ENCODE results near the gene KCTD10. TPM values are rescaled to one million over a fixed set of nuclear protein-coding genes. Genes with fewer than 3 reads are reported as not detected.

Gene KCTD10
- 10 to 100 TPM; 58.6 to 77.7 (median 67.2) TPM for total RNA-seq

GRCh38 chr12:109477185-109477962, at the start of gene KCTD10, which contains the start of gene UBE3B:
Gene KCTD10, minus strand, starts transcription at chr12:109477300. Its CDS starts 38 bp downstream, at chr12:109477262.
Gene UBE3B, plus strand, starts transcription at chr12:109477634. Its CDS starts 5,918 bp downstream, at chr12:109483552.
- DNase-seq (ENCODE audit: low spot score in 2 of 2), result peak; percentile 70 to 80
- Histone ChIP-seq H3K27ac (peak within 1 kb of the TSS; percentile 91 to 98 (median 96)), H3K4me3 (peak within 1 kb of the TSS; percentile 68 to 95 (median 92)), H3K36me3 (peaks cover 0 to 3% (median 0%) of the 10 kb centered on the region in 3 donors), H3K4me1 (peaks cover 5 to 65% (median 29%) of the 10 kb centered on the region in 4 donors), H3K27me3 (no peaks in the 10 kb centered on the region), H3K9me3 (no peaks in the 10 kb centered on the region)
- WGBS, 2 donors, result 0 to 1% methylated on average over 43 to 48 of the region's 54 CpGs
- TF ChIP-seq EP300 (IDR thresholded peaks at IDR 0.05) (peak; percentile 72 to 93), CTCF (IDR thresholded peaks at IDR 0.05) (peak in 3 of 5 experiments; percentile 9 to 78 (median 65)), POLR2A (IDR thresholded peaks at IDR 0.05) (peak in 1 of 2 donors; percentile 59)

- H3K4me3 ChIP-seq, result no peak overlapping the region
- H3K9me3 ChIP-seq, result no peaks in the 10 kb centered on the region
- WGBS, 2 donors, result 67 to 80% methylated on average over 3 of the region's 3 CpGs
- no peak overlapping the region for H3K27ac ChIP-seq
- peaks cover 0 to 99% (median 38%) of the 10 kb centered on the region in 3 donors for H3K36me3 ChIP-seq
- TF ChIP-seq CTCF (IDR thresholded peaks at IDR 0.05) (no peak), POLR2A (IDR thresholded peaks at IDR 0.05) (no peak), EP300 (IDR thresholded peaks at IDR 0.05) (no peak)
- no peaks in the 10 kb centered on the region for H3K27me3 ChIP-seq
- no peaks in the 10 kb centered on the region for H3K4me1 ChIP-seq
- DNase-seq (ENCODE audit: low spot score in 2 of 2), result no peak
Measured at GRCh38 chr12:109525279-109525585, 48.1 kb upstream of the KCTD10 start.

- DNase-seq (ENCODE audit: low spot score in 2 of 2), result no peak
- 79 to 82% methylated on average over 26 of the region's 26 CpGs for WGBS, 2 donors
- Histone ChIP-seq H3K4me1 (no peaks in the 10 kb centered on the region), H3K27ac (no peak overlapping the region), H3K9me3 (no peaks in the 10 kb centered on the region), H3K36me3 (peaks cover 0 to 99% (median 33%) of the 10 kb centered on the region in 3 donors), H3K4me3 (no peak overlapping the region), H3K27me3 (no peaks in the 10 kb centered on the region)
- TF ChIP-seq POLR2A (IDR thresholded peaks at IDR 0.05) (no peak), EP300 (IDR thresholded peaks at IDR 0.05) (no peak)
Measured at GRCh38 chr12:109524466-109525278, 47.6 kb upstream of the KCTD10 start.

- TF ChIP-seq EP300 (IDR thresholded peaks at IDR 0.05), result no peak
- TF ChIP-seq POLR2A (IDR thresholded peaks at IDR 0.05), result no peak
- no peak for TF ChIP-seq CTCF (IDR thresholded peaks at IDR 0.05)
- no peak for DNase-seq (ENCODE audit: low spot score in 2 of 2)
- Histone ChIP-seq H3K4me3 (no peak overlapping the region), H3K4me1 (no peaks in the 10 kb centered on the region), H3K36me3 (peaks cover 0 to 98% (median 29%) of the 10 kb centered on the region in 3 donors), H3K27me3 (no peaks in the 10 kb centered on the region), H3K27ac (no peak overlapping the region), H3K9me3 (no peaks in the 10 kb centered on the region)
- WGBS, 2 donors, result 83 to 88% methylated on average over 4 to 5 of the region's 5 CpGs
Measured at GRCh38 chr12:109523504-109523903, 46.4 kb upstream of the KCTD10 start.

GRCh38 chr12:109523071-109523470, 46.0 kb upstream of the KCTD10 start:
- no peaks in the 10 kb centered on the region for H3K27me3 ChIP-seq
- no peak overlapping the region for H3K27ac ChIP-seq
- TF ChIP-seq EP300 (IDR thresholded peaks at IDR 0.05) (no peak), POLR2A (IDR thresholded peaks at IDR 0.05) (no peak), CTCF (IDR thresholded peaks at IDR 0.05) (no peak)
- DNase-seq (ENCODE audit: low spot score in 2 of 2), result no peak
- H3K4me1 ChIP-seq, result no peaks in the 10 kb centered on the region
- peaks cover 0 to 98% (median 25%) of the 10 kb centered on the region in 3 donors for H3K36me3 ChIP-seq
- H3K4me3 ChIP-seq, result no peak overlapping the region
- no peaks in the 10 kb centered on the region for H3K9me3 ChIP-seq
- 76 to 79% methylated on average over 10 of the region's 10 CpGs for WGBS, 2 donors
